Fibroblast of the aortic adventitia (primary cell): ENCODE data around the gene CTCF. TPM values are rescaled to one million over a fixed set of nuclear protein-coding genes. Genes with fewer than 3 reads are reported as not detected.

ENCODE experiments used
- DNase-seq: peaks from one replicate; pipeline ENCODE4 v3.0.0-alpha.2; 2010; ENCODE audit warnings: low read depth
- H3K4me3 ChIP-seq: 2 replicates; pipeline ENCODE4 v1.5.1; 2011; ENCODE audit warnings: low read depth, mild to moderate bottlenecking, control low read depth, low read length, moderate library complexity
- CTCF ChIP-seq: IDR thresholded peaks from 2 replicates; pipeline ENCODE4 v1.5.1; 2011; ENCODE audit warnings: mild to moderate bottlenecking, low read length, control low read depth, inconsistent platforms; ENCODE audit not compliant: insufficient read depth
- total RNA-seq: library from RNA; depleted of rRNA; stranded (reverse); fragments of >200 nt; gene quantifications from 2 replicates; pipeline ENCODE4 v1.2.3, GENCODE V29; 2012; ENCODE audit warnings: low replicate concordance

The CTCF gene
- total RNA-seq, 1 donor = 34.3 TPM

GRCh38 chr16:67647681-67648080 lies 85.4 kb downstream of the CTCF start:
- no peak for DNase-seq
- TF ChIP-seq CTCF = no peak
- no peak overlapping the region for H3K4me3 ChIP-seq

DNA sequence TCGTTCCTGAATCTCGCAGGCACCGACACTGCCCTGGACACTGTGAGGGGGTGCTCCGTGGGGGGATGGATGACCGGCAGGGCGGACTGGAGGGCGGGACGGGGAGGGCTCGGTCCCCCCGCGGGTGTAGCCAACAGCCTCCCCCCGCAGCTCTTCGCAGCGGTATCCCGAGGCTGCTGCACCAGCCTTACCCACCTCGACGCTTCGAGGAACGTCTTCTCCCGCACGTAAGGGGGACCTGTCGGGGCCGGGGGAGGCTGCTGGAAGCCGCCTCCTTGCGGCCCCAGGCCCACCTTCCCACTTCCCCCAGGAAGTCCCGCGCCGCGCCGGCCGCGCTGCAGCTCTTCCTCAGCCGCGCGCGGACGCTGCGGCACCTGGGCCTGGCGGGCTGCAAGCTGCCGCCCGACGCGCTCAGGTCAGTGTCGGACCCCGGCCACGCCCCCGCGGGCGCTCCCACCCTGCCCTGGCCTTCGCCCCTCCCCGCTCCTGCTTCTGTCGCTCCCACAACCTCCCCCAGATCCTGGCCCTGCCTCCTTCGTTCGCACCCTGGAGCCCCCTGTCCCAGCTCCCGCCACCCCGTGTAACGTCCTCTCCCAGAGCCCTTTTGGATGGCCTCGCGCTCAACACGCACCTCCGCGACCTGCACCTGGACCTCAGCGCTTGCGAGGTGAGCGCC lies 85.9 kb downstream of the CTCF start:
- H3K4me3 ChIP-seq = no peak overlapping the region
- no peak for TF ChIP-seq CTCF
- DNase-seq = no peak

DNA sequence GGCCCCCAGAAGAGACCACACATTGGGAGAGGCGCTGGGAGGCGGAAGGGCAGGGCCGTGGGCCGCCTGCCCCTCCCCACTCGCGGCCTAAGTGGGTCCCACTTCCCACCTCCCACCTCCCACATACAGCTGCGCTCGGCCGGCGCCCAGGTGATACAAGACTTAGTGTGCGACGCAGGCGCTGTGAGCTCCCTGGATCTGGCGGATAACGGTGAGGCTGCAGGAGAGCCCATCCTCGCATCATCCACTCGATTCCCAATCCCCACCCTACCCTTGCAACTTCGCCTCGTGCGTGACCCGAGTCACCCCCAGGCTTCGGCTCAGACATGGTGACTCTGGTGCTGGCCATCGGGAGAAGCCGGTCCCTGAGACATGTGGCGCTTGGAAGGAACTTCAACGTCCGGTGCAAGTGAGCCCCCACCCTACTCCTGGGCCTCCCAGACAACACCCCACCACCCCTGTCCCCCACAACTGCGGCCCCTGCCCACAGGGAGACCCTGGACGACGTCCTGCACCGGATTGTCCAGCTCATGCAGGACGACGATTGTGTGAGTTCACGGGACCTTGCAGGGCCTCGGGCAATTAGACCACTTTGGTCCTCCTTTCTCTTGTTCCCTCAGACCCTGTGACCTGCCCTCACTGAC lies 86.6 kb downstream of the CTCF start:
- DNase-seq = no peak
- H3K4me3 ChIP-seq = no peak overlapping the region
- no peak for TF ChIP-seq CTCF

GRCh38 chr16:67649494-67649931 lies 87.2 kb downstream of the CTCF start:
- DNase-seq = no peak
- no peak overlapping the region for H3K4me3 ChIP-seq
- no peak for TF ChIP-seq CTCF

DNA sequence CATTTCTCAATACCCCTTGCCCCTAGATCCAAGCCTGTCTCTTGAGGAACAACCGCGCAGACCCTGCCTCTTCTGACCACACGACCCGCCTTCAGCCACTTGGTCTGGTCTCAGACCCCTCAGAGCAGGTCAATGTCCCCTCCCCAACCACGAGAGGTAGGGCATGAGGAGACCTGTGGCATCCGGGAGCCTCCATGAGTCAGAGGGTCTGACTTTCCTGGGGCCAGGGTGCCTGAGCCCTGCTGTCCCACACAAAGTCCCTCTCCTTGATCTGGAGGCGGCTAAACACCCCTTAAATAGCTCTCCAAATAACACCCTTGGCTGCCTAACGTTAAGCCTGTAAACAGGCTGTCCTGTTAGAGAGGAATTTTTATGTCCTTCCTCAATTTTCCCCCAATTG lies 87.7 kb downstream of the CTCF start:
- no peak for TF ChIP-seq CTCF
- H3K4me3 ChIP-seq = no peak overlapping the region
- no peak for DNase-seq

GRCh38 chr16:67651039-67651438 lies 88.7 kb downstream of the CTCF start:
- H3K4me3 ChIP-seq = no peak overlapping the region
- no peak for TF ChIP-seq CTCF
- DNase-seq = no peak
